Bone marrow (tissue), 2 donors: ENCODE measurements around the gene SYTL2.
A peak's percentile ranks its signal among the peaks of the same experiment; 100 is the strongest.

Experiments
- DNase-seq, 2 donors: peaks; one replicate each; lab custom pipeline; 2025; lab: John Stamatoyannopoulos, UW

SYTL2 gene

GRCh38 chr11:85758480-85759039 lies 52.4 kb downstream of the SYTL2 start:
- no peak for DNase-seq

GRCh38 chr11:85758026-85758425 lies 52.9 kb downstream of the SYTL2 start:
- no peak for DNase-seq

- DNase-seq: no peak
These were observed 54.3 kb downstream of the SYTL2 start for GRCh38 chr11:85756401-85757200.

- no peak for DNase-seq
These were observed 55.2 kb downstream of the SYTL2 start for GRCh38 chr11:85755701-85756100.

GRCh38 chr11:85755285-85755684 lies 55.7 kb downstream of the SYTL2 start:
- DNase-seq: no peak

- DNase-seq: peak in 1 of 2 donors; percentile 72
These were observed 57.9 kb downstream of the SYTL2 start for GRCh38 chr11:85752890-85753581.

GRCh38 chr11:85752201-85752889 lies 58.6 kb downstream of the SYTL2 start:
- DNase-seq: no peak

- no peak for DNase-seq
These were observed 59.2 kb downstream of the SYTL2 start for GRCh38 chr11:85751724-85752123.

- no peak for DNase-seq
These were observed 60.3 kb downstream of the SYTL2 start for GRCh38 chr11:85750646-85751045.

- no peak for DNase-seq
These were observed 61.1 kb downstream of the SYTL2 start for GRCh38 chr11:85749884-85750283.

GRCh38 chr11:85749287-85749834 lies 61.6 kb downstream of the SYTL2 start:
- no peak for DNase-seq

- no peak for DNase-seq
These were observed 62.5 kb downstream of the SYTL2 start for GRCh38 chr11:85748455-85748891.

- DNase-seq: no peak
These were observed 64.3 kb downstream of the SYTL2 start for GRCh38 chr11:85746670-85747069.

- DNase-seq: no peak
These were observed 65.3 kb downstream of the SYTL2 start for GRCh38 chr11:85745626-85746025.

- DNase-seq: no peak
These were observed 68.1 kb downstream of the SYTL2 start for GRCh38 chr11:85742873-85743275.

GRCh38 chr11:85742348-85742747 lies 68.6 kb downstream of the SYTL2 start:
- DNase-seq: no peak

GRCh38 chr11:85740481-85741400 lies 70.2 kb downstream of the SYTL2 start:
- DNase-seq: no peak

GRCh38 chr11:85737738-85738137 lies 73.2 kb downstream of the SYTL2 start:
- no peak for DNase-seq

GRCh38 chr11:85735876-85736460 lies 75.0 kb downstream of the SYTL2 start:
- no peak for DNase-seq

- no peak for DNase-seq
These were observed 78.0 kb downstream of the SYTL2 start for GRCh38 chr11:85732965-85733364.

- DNase-seq: no peak
These were observed 84.6 kb downstream of the SYTL2 start for GRCh38 chr11:85726381-85726780.
